SK-N-SH (cell line): ENCODE measurements around the gene R3HDML. TPM values are rescaled to one million over a fixed set of nuclear protein-coding genes. Genes with fewer than 3 reads are reported as not detected.

ENCODE experiments used
- CTCF ChIA-PET: fragments of 300-600, 350-600 bp; formaldehyde crosslinking; extraction: SDS; loops from one replicate; lab custom pipeline; 2021; lab: Yijun Ruan, JAX
- POLR2A ChIA-PET: fragments of 350-600 bp; sonication (Branson Sonifier 250); formaldehyde crosslinking; extraction: SDS; loops from one replicate; lab custom pipeline; 2020; ENCODE audit warnings: antibody characterized with exemption, inconsistent platforms; lab: Yijun Ruan, JAX
- DNase-seq: peaks from one replicate; pipeline ENCODE4 v3.0.0; 2012
- H2AFZ ChIP-seq: fragments of 200-600 bp; sonication (generic); 2 replicates; pipeline ENCODE4 v1.8.1; 2016; ENCODE audit warnings: antibody characterized with exemption, mild to moderate bottlenecking, low read depth
- H3F3A ChIP-seq: fragments of 200-600 bp; sonication (generic); replicated peaks from 2 replicates; pipeline ENCODE3; 2016; ENCODE audit warnings: antibody characterized with exemption, mild to moderate bottlenecking; ENCODE audit not compliant: insufficient read depth
- H3K27ac ChIP-seq, 2 experiments: fragments of 200-500 bp in 1 of 2; fragments of 200-600 bp in 1 of 2; sonication (Bioruptor generic) in 1 of 2; sonication (generic), shearing (Covaris generic) in 1 of 2; 2 replicates each; pipeline versions ENCODE4 v1.5.1 to v1.6.1; 2014 to 2016; ENCODE audit warnings: low read depth in 2 of 2, inconsistent platforms in 1 of 2, low read length in 1 of 2, mild to moderate bottlenecking in 1 of 2, mixed read lengths in 1 of 2
- H3K27me3 ChIP-seq: fragments of 200-600 bp; sonication (generic), shearing (Covaris generic); 2 replicates; pipeline ENCODE4 v1.6.1; 2016; ENCODE audit warnings: mixed run types; ENCODE audit not compliant: insufficient read depth
- H3K36me3 ChIP-seq, 2 experiments: fragments of 200-500 bp in 1 of 2; fragments of 200-600 bp in 1 of 2; sonication (Bioruptor generic) in 1 of 2; sonication (generic) in 1 of 2; replicated peaks in 1 of 2; 2 replicates each; pipeline versions ENCODE3 to v1.5.1; 2014 to 2016; ENCODE audit warnings: low read length in 1 of 2, mild to moderate bottlenecking in 1 of 2; ENCODE audit not compliant: insufficient read depth in 2 of 2, control insufficient read depth in 1 of 2
- H3K4me1 ChIP-seq, 2 experiments: fragments of 200-500 bp in 1 of 2; fragments of 200-600 bp in 1 of 2; sonication (Bioruptor generic) in 1 of 2; sonication (generic), shearing (Covaris generic) in 1 of 2; 2 replicates each; pipeline versions ENCODE4 v1.5.1 to v1.6.1; 2014 to 2016; ENCODE audit warnings: low read depth in 1 of 2, low read length in 1 of 2, mixed run types in 1 of 2; ENCODE audit not compliant: insufficient read depth in 2 of 2, control insufficient read depth in 1 of 2
- H3K4me2 ChIP-seq: fragments of 200-600 bp; sonication (generic), shearing (Covaris generic); 2 replicates; pipeline ENCODE4 v1.6.1; 2017; ENCODE audit warnings: mixed run types
- H3K4me3 ChIP-seq, 2 experiments: fragments of 200-500 bp in 1 of 2; fragments of 200-600 bp in 1 of 2; sonication (Bioruptor generic) in 1 of 2; sonication (generic), shearing (Covaris generic) in 1 of 2; 2 replicates each; pipeline versions ENCODE4 v1.5.1 to v1.8.1; 2014 to 2016; ENCODE audit warnings: low read depth in 2 of 2, inconsistent platforms in 1 of 2, low read length in 1 of 2, mild to moderate bottlenecking in 1 of 2, mixed read lengths in 1 of 2, moderate library complexity in 1 of 2
- H3K79me2 ChIP-seq: fragments of 200-600 bp; sonication (generic); 2 replicates; pipeline ENCODE4 v1.8.1; 2017; ENCODE audit warnings: mild to moderate bottlenecking; ENCODE audit not compliant: insufficient read depth
- H3K9ac ChIP-seq: fragments of 200-600 bp; sonication (generic); 2 replicates; pipeline ENCODE4 v1.6.1; 2017; ENCODE audit warnings: mixed run types
- H3K9me2 ChIP-seq: fragments of 200-600 bp; sonication (generic); 2 replicates; pipeline ENCODE4 v1.6.1; 2017; ENCODE audit warnings: mixed run types
- H3K9me3 ChIP-seq: fragments of 200-600 bp; sonication (generic); 2 replicates; pipeline ENCODE4 v1.6.1; 2017; ENCODE audit warnings: mixed run types, mild to moderate bottlenecking, moderate library complexity
- H4K20me1 ChIP-seq: fragments of 200-600 bp; sonication (generic); 2 replicates; pipeline ENCODE4 v1.6.1; 2017; ENCODE audit warnings: mild to moderate bottlenecking, mixed run types; ENCODE audit not compliant: insufficient read depth
- CTCF ChIP-seq: fragments of 200-600 bp; sonication (generic); IDR thresholded peaks from 2 replicates; pipeline ENCODE4 v1.6.1; 2017; ENCODE audit warnings: antibody characterized with exemption, mild to moderate bottlenecking, moderate library complexity
- ELF1 ChIP-seq: IDR thresholded peaks from 2 replicates; pipeline ENCODE4 v1.4.0; 2012
- FOXJ3 ChIP-seq: sonication (generic); formaldehyde crosslinking; IDR thresholded peaks from 2 replicates; pipeline ENCODE4 v1.5.1; 2020; ENCODE audit warnings: mild to moderate bottlenecking, missing genetic modification reagents
- FOXM1 ChIP-seq: IDR thresholded peaks from 2 replicates; pipeline ENCODE4 v1.4.0; 2012; ENCODE audit warnings: low read depth, mild to moderate bottlenecking
- IRF3 ChIP-seq: fragments of 150-350 bp; IDR thresholded peaks from 2 replicates; pipeline ENCODE4 v1.6.1; 2016; ENCODE audit warnings: mild to moderate bottlenecking, low read depth, low read length
- JUND ChIP-seq: IDR thresholded peaks from 2 replicates; pipeline ENCODE4 v1.4.0; 2012
- MEF2A ChIP-seq: IDR thresholded peaks from 2 replicates; pipeline ENCODE4 v1.4.0; 2012; ENCODE audit warnings: low read depth, borderline replicate concordance
- MXI1 ChIP-seq: IDR thresholded peaks from 2 replicates; pipeline ENCODE4 v1.6.1; 2012; ENCODE audit warnings: mild to moderate bottlenecking, low read depth, low read length, improper control_type of control experiment
- RCOR1 ChIP-seq: fragments of 150-350 bp; IDR thresholded peaks from 2 replicates; pipeline ENCODE4 v1.6.1; 2017; ENCODE audit warnings: antibody characterized with exemption, low read length
- RFX5 ChIP-seq: IDR thresholded peaks from 2 replicates; pipeline ENCODE4 v1.6.1; 2012; ENCODE audit warnings: mild to moderate bottlenecking, improper control_type of control experiment, low read length
- TCF12 ChIP-seq: IDR thresholded peaks from 2 replicates; pipeline ENCODE4 v1.4.0; 2012
- TEAD4 ChIP-seq: IDR thresholded peaks from 2 replicates; pipeline ENCODE4 v1.4.0; 2012; ENCODE audit warnings: mild to moderate bottlenecking, borderline replicate concordance; ENCODE audit not compliant: insufficient read depth
- USF1 ChIP-seq: IDR thresholded peaks from 2 replicates; pipeline ENCODE4 v1.4.0; 2012; ENCODE audit warnings: low read depth, borderline replicate concordance
- WGBS: methylation state at CpG from one replicate; pipeline ENCODE4 v1.1.6; 2017; ENCODE audit warnings: low lambda C conversion rate; 5-methylcytosine and 5-hydroxymethylcytosine counted together
- polyA plus RNA-seq, 3 experiments: library from polyadenylated mRNA; depleted of rRNA; stranded (reverse); fragments of >200 nt; gene quantifications; 2 replicates each; pipeline ENCODE4 v1.2.3, GENCODE V29; 2012
- TF ChIP-seq, protein P1 (sequence below): IDR thresholded peaks from 2 replicates; pipeline ENCODE4 v1.6.1; 2012; ENCODE audit warnings: mild to moderate bottlenecking, low read depth, low read length, moderate library complexity
- TF ChIP-seq, protein P2 (sequence below): fragments of 150-350 bp; IDR thresholded peaks from 2 replicates; pipeline ENCODE4 v1.6.1; 2017; ENCODE audit warnings: antibody characterized with exemption, low read length, low read depth, borderline replicate concordance

The R3HDML gene
- polyA plus RNA-seq, 1 of the 3 experiments (the other 2 are of a cell fraction), result not detected

DNA sequence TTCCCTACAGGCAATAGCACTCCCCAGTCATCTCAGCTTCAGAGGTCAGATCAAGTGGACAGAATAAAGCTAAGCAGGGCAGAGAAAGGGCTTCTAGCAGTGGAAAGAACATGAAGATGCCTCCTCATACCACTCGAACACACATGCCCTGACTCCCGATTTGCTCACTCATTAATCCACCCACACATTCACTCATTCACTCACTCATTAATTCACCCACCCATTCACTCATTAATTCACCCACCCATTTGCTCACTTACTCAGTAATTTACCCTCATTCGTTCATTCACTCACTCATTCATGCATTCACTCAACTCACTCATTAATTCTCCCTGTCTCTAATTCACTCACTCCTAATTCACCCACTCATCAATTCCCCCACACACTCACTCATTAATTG is 62.6 kb downstream of the R3HDML start:
- POLR2A ChIA-PET, result no interaction called here
- Histone ChIP-seq H3K9ac (no peak overlapping the region), H3F3A (no peaks in the 10 kb centered on the region), H3K4me1 (peaks cover 0 to 10% of the 10 kb centered on the region in 2 experiments; a peak in 1 of 4 replicates), H3K9me3 (no peaks in the 10 kb centered on the region), H3K27me3 (peaks cover 11% of the 10 kb centered on the region; the same call in 1 of the 2 replicates), H2AFZ (no peak overlapping the region), H3K9me2 (no peaks in the 10 kb centered on the region), H3K4me2 (no peak overlapping the region), H3K79me2 (no peaks in the 10 kb centered on the region), H3K27ac (no peak overlapping the region), H3K4me3 (no peak overlapping the region), H3K36me3 (no peaks in the 10 kb centered on the region), H4K20me1 (no peaks in the 10 kb centered on the region)
- CTCF ChIA-PET, result interaction anchor here (0.9 to 2.1 kb wide), 4 partner anchors 10 to 15 kb away, joined by 3 to 10 read pairs (median 8); no protein-coding TSS in a partner anchor
- 38% methylated on average over 3 of the region's 3 CpGs for WGBS
- DNase-seq, result no peak
- TF ChIP-seq FOXJ3 (CRISPR knock-in tag) (no peak), RFX5 (no peak), FOXM1 (no peak), CTCF (no peak), JUND (no peak), RCOR1 (no peak), USF1 (no peak), ELF1 (no peak), MXI1 (no peak), TEAD4 (no peak), MEF2A (no peak), TCF12 (no peak), IRF3 (no peak)
- TF ChIP-seq, protein P1, sequence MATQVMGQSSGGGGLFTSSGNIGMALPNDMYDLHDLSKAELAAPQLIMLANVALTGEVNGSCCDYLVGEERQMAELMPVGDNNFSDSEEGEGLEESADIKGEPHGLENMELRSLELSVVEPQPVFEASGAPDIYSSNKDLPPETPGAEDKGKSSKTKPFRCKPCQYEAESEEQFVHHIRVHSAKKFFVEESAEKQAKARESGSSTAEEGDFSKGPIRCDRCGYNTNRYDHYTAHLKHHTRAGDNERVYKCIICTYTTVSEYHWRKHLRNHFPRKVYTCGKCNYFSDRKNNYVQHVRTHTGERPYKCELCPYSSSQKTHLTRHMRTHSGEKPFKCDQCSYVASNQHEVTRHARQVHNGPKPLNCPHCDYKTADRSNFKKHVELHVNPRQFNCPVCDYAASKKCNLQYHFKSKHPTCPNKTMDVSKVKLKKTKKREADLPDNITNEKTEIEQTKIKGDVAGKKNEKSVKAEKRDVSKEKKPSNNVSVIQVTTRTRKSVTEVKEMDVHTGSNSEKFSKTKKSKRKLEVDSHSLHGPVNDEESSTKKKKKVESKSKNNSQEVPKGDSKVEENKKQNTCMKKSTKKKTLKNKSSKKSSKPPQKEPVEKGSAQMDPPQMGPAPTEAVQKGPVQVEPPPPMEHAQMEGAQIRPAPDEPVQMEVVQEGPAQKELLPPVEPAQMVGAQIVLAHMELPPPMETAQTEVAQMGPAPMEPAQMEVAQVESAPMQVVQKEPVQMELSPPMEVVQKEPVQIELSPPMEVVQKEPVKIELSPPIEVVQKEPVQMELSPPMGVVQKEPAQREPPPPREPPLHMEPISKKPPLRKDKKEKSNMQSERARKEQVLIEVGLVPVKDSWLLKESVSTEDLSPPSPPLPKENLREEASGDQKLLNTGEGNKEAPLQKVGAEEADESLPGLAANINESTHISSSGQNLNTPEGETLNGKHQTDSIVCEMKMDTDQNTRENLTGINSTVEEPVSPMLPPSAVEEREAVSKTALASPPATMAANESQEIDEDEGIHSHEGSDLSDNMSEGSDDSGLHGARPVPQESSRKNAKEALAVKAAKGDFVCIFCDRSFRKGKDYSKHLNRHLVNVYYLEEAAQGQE, result no peak
- TF ChIP-seq, protein P2, sequence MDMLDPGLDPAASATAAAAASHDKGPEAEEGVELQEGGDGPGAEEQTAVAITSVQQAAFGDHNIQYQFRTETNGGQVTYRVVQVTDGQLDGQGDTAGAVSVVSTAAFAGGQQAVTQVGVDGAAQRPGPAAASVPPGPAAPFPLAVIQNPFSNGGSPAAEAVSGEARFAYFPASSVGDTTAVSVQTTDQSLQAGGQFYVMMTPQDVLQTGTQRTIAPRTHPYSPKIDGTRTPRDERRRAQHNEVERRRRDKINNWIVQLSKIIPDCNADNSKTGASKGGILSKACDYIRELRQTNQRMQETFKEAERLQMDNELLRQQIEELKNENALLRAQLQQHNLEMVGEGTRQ, result no peak
